HFF-Myc (cell line): Measurements from ENCODE around the gene BOD1L1.

Experiments
- DNase-seq: peaks from one replicate; pipeline ENCODE4 v3.0.0-alpha.2; 2011; ENCODE audit warnings: low read depth; ENCODE audit errors: extremely low read depth
- H3K4me3 ChIP-seq: replicated peaks from 2 replicates; pipeline ENCODE4 v1.5.1; 2011; ENCODE audit warnings: low read depth, mild to moderate bottlenecking, control low read depth, low read length
- CTCF ChIP-seq: IDR thresholded peaks from 2 replicates; pipeline ENCODE4 v1.5.1; 2012; ENCODE audit warnings: mild to moderate bottlenecking, low read depth, low read length, control low read depth; ENCODE audit errors: missing control alignments

BOD1L1 gene

GRCh38 chr4:13641084-13641483 lies 13.6 kb upstream of the BOD1L1 start:
- no peak for DNase-seq
- TF ChIP-seq CTCF = no peak
- no peak overlapping the region for H3K4me3 ChIP-seq

- peak; percentile 79 for DNase-seq
- no peak overlapping the region for H3K4me3 ChIP-seq
These were observed 12.8 kb upstream of the BOD1L1 start for GRCh38 chr4:13640149-13640940.

GRCh38 chr4:13635286-13635799 lies 7.8 kb upstream of the BOD1L1 start:
- no peak for TF ChIP-seq CTCF
- no peak overlapping the region for H3K4me3 ChIP-seq
- no peak for DNase-seq

More at GRCh38 chr4:13640149-13640940, 12.8 kb upstream of the BOD1L1 start:
- no peak for TF ChIP-seq CTCF

- TF ChIP-seq CTCF = no peak
- H3K4me3 ChIP-seq = no peak overlapping the region
- no peak for DNase-seq
These were observed 6.1 kb upstream of the BOD1L1 start for GRCh38 chr4:13633671-13634070.

- H3K4me3 ChIP-seq = peak overlapping the region; percentile 97
- no peak for DNase-seq
- no peak for TF ChIP-seq CTCF
These were observed 333 bp downstream of the BOD1L1 start for GRCh38 chr4:13627178-13627605.

- no peak for DNase-seq
- TF ChIP-seq CTCF = no peak
- peak overlapping the region; percentile 97 for H3K4me3 ChIP-seq
These were observed 890 bp downstream of the BOD1L1 start for GRCh38 chr4:13626492-13627177.
